K562 (cell line): ENCODE measurements around the gene KCNIP2. TPM values are rescaled to one million over a fixed set of nuclear protein-coding genes. Genes with fewer than 3 reads are reported as not detected.

ENCODE experiments used
- ATAC-seq: fragments of 200-7000 bp; cut with Tn5 transposase; 3 replicates; pipeline ENCODE4 v1.9.1; 2020; ENCODE audit warnings: moderate library complexity
- BruUV-seq: library from RNA; stranded (reverse); fragments of 400-500 nt; replicated peaks from 2 replicates; lab custom pipeline; 2021; lab: Mats Ljungman, UMichigan
- CTCF ChIA-PET: fragments of 300-600 bp; formaldehyde crosslinking; extraction: SDS; loops from one replicate; lab custom pipeline; 2021; ENCODE audit warnings: low intra/inter-chr PET ratio; lab: Yijun Ruan, JAX
- POLR2A ChIA-PET: fragments of 300-600, 350-650 bp; sonication (Branson Sonifier 250); formaldehyde crosslinking; extraction: SDS; loops from one replicate; lab custom pipeline; 2021; ENCODE audit warnings: antibody characterized with exemption, inconsistent platforms; lab: Yijun Ruan, JAX
- DNase-seq, 4 experiments: peaks; one replicate each; pipeline versions ENCODE4 v3.0.0 to v3.0.0-alpha.2; 2011 to 2018; ENCODE audit warnings: low spot score in 3 of 4, mixed read lengths in 3 of 4; ENCODE audit errors: extremely low read depth in 1 of 4
- FAIRE-seq: peaks from 2 replicates; lab custom pipeline; 2011; peaks lifted over from hg19 to GRCh38; lab: Jason Lieb, UNC
- H2AFZ ChIP-seq: 2 replicates; pipeline ENCODE4 v1.6.0; 2011; ENCODE audit warnings: low read depth, low read length, control low read depth, inconsistent platforms
- H3K27ac ChIP-seq: fragments of 200-600 bp; 3 replicates; pipeline ENCODE4 v1.8.0; 2011; ENCODE audit warnings: low read depth, mild to moderate bottlenecking, control low read depth, inconsistent platforms, low read length, moderate library complexity, mixed read lengths; ENCODE audit errors: extremely low read depth
- H3K27me3 ChIP-seq, 2 experiments: fragments of 300-600 bp in 1 of 2; 2 replicates in 1 of 2; 3 replicates in 1 of 2; pipeline versions ENCODE4 v1.6.0 to v1.8.0; 2011; ENCODE audit warnings: inconsistent platforms in 2 of 2, low read length in 2 of 2, mild to moderate bottlenecking in 1 of 2, mixed read lengths in 1 of 2, moderate library complexity in 1 of 2; ENCODE audit not compliant: control insufficient read depth in 2 of 2, insufficient read depth in 2 of 2
- H3K36me3 ChIP-seq: fragments of 300-600 bp; 3 replicates; pipeline ENCODE4 v1.8.0; 2011; ENCODE audit warnings: mild to moderate bottlenecking, low read length, inconsistent platforms; ENCODE audit not compliant: control insufficient read depth, insufficient read depth
- H3K4me1 ChIP-seq, 2 experiments: fragments of 200-600 bp in 1 of 2; replicated peaks in 1 of 2; 2 replicates in 1 of 2; 3 replicates in 1 of 2; pipeline versions ENCODE4 v1.5.1 to v1.8.0; 2011; ENCODE audit warnings: inconsistent platforms in 2 of 2, low read length in 2 of 2, mild to moderate bottlenecking in 1 of 2, mixed read lengths in 1 of 2, moderate library complexity in 1 of 2; ENCODE audit not compliant: control insufficient read depth in 2 of 2, insufficient read depth in 2 of 2
- H3K4me2 ChIP-seq: 2 replicates; pipeline ENCODE4 v1.6.1; 2011; ENCODE audit warnings: low read length, control low read depth, inconsistent platforms, mixed read lengths; ENCODE audit not compliant: insufficient read depth
- H3K4me3 ChIP-seq: fragments of 200-600 bp; sonication (generic), shearing (Covaris generic); 2 replicates; pipeline ENCODE4 v1.5.1; 2016; ENCODE audit warnings: control low read depth, inconsistent platforms
- H3K79me2 ChIP-seq: fragments of 200-600 bp; 3 replicates; pipeline ENCODE4 v1.8.0; 2011; ENCODE audit warnings: low read length, inconsistent platforms; ENCODE audit not compliant: control insufficient read depth, insufficient read depth
- H3K9ac ChIP-seq, 2 experiments: 2 replicates each; pipeline versions ENCODE4 v1.6.0 to v1.6.1; 2011; ENCODE audit warnings: low read depth in 2 of 2, low read length in 2 of 2, control low read depth in 1 of 2, inconsistent platforms in 1 of 2, mild to moderate bottlenecking in 1 of 2, mixed read lengths in 1 of 2; ENCODE audit not compliant: insufficient read depth in 1 of 2
- H3K9me1 ChIP-seq: one replicate; pipeline ENCODE4 v1.6.0; 2011; ENCODE audit warnings: inconsistent platforms, mild to moderate bottlenecking, low read length, moderate library complexity; ENCODE audit not compliant: control insufficient read depth, insufficient read depth
- H3K9me3 ChIP-seq: replicated peaks from 2 replicates; pipeline ENCODE4 v1.5.1; 2011; ENCODE audit warnings: low read depth, low read length, inconsistent platforms; ENCODE audit not compliant: control insufficient read depth, insufficient read depth
- H4K20me1 ChIP-seq: replicated peaks from 2 replicates; pipeline ENCODE4 v1.6.1; 2011; ENCODE audit warnings: low read length, inconsistent platforms, mixed read lengths; ENCODE audit not compliant: control insufficient read depth, insufficient read depth
- MTA1 ChIP-seq: fragments of 450-650 bp; IDR thresholded peaks from 2 replicates; pipeline ENCODE4 v1.6.1; 2017; ENCODE audit warnings: borderline replicate concordance
- SMAD3 ChIP-seq: fragments of 450-650 bp; formaldehyde crosslinking; conservative IDR thresholded peaks from 2 replicates; pipeline ENCODE4 v1.4.0; 2020; ENCODE audit warnings: mild to moderate bottlenecking
- ZKSCAN3 ChIP-seq: fragments of 250-450 bp; sonication (Bioruptor Pico); IDR thresholded peaks from 2 replicates; pipeline ENCODE4 v1.4.0; 2020
- ZNF583 ChIP-seq: fragments of 250-450 bp; sonication (Bioruptor Pico); IDR thresholded peaks from 2 replicates; pipeline ENCODE4 v1.4.0; 2020
- in situ Hi-C: fragments of 300-500 bp; cut with MboI; formaldehyde crosslinking; loops from 4 replicates; pipeline ENCODE4 v1.15.0; 2018; ENCODE audit warnings: inconsistent platforms, mixed read lengths
- intact Hi-C: fragments of 100-400 bp; cut with micrococcal nuclease; formaldehyde crosslinking; loops from 2 replicates; pipeline ENCODE4 v1.14.2; 2022
- polyA plus RNA-seq, 8 experiments: library from polyadenylated mRNA; depleted of rRNA in 4 of 8; stranded (reverse) in 5 of 8; unstranded in 3 of 8; fragments of >200 nt; fragmentation: Nextera tagmentation in 2 of 8; fragmentation: Illumina TruSeq in 1 of 8; extraction: Ambion mirVana in 2 of 8; extraction: Trizol in 1 of 8; gene quantifications; 2 replicates each; pipeline versions ENCODE4 v1.2.1 to v1.2.3, GENCODE V29; 2011 to 2014; ENCODE audit warnings: inconsistent platforms in 1 of 8, missing spikeins in 1 of 8
- total RNA-seq, 7 experiments: library from RNA; depleted of rRNA in 6 of 7; stranded (reverse); fragments of >200 nt in 6 of 7; fragmentation: Illumina TruSeq in 2 of 7; extraction: Trizol in 2 of 7; gene quantifications; 2 replicates each; pipeline versions ENCODE4 v1.2.1 to v1.2.3, GENCODE V29; 2011 to 2021; ENCODE audit warnings: low replicate concordance in 1 of 7
- TF ChIP-seq, protein P1 (sequence below): IDR thresholded peaks from 3 replicates; pipeline ENCODE4 v1.6.1; 2011; ENCODE audit warnings: borderline replicate concordance, mild to moderate bottlenecking, moderate library complexity; ENCODE audit not compliant: insufficient read length; ENCODE audit errors: extremely low read depth

The KCNIP2 gene
- total and polyA plus RNA-seq, 9 of the 15 experiments (the other 6 are each of a cell fraction or from before 2014, with no cell fraction given), result 2.5 to 7.6 (median 4.1) TPM

DNA sequence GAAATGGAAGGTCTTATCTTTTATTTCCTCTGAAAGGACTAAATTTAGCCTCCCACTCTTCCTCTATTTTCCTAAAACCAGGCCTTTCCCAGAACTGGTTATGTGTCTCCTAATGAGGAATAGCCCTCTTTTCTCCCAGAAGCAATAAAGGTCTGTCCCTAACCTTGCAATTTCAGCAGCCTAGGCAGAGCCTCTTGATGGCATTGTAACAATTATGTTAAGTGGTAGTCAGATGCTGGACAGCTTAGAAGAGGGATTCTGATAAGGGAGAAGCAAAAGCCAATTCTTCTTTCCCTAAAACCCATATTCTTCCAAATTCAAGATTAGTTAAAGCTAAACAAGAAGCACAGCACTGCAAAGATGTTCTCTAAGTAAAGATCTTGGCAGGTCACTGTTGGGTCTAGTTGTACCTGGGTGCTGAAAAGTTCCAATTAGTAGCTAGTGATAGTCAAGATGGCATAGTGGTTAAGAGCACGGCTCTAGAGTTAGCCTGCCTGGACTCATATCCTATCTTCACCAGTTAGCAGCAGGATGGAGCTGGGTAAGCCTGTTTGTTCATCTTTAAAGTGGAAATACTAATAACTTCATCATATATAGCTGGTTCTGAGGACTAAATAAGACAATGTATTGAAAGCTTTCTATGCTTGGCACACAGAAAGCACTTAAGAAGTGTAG lies 14.3 kb upstream of the KCNIP2 start (continued):
- TF ChIP-seq, protein P1, sequence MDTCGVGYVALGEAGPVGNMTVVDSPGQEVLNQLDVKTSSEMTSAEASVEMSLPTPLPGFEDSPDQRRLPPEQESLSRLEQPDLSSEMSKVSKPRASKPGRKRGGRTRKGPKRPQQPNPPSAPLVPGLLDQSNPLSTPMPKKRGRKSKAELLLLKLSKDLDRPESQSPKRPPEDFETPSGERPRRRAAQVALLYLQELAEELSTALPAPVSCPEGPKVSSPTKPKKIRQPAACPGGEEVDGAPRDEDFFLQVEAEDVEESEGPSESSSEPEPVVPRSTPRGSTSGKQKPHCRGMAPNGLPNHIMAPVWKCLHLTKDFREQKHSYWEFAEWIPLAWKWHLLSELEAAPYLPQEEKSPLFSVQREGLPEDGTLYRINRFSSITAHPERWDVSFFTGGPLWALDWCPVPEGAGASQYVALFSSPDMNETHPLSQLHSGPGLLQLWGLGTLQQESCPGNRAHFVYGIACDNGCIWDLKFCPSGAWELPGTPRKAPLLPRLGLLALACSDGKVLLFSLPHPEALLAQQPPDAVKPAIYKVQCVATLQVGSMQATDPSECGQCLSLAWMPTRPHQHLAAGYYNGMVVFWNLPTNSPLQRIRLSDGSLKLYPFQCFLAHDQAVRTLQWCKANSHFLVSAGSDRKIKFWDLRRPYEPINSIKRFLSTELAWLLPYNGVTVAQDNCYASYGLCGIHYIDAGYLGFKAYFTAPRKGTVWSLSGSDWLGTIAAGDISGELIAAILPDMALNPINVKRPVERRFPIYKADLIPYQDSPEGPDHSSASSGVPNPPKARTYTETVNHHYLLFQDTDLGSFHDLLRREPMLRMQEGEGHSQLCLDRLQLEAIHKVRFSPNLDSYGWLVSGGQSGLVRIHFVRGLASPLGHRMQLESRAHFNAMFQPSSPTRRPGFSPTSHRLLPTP, result no peak
- TF ChIP-seq ZNF583 (CRISPR knock-in tag), result no peak

GRCh38 chr10:101856626-101857025 lies 13.0 kb upstream of the KCNIP2 start:
- ATAC-seq (no peak), FAIRE-seq (no peak)
- no peaks in the 10 kb centered on the region for H3K27me3 ChIP-seq
- H3K4me1 ChIP-seq, result no peaks in the 10 kb centered on the region
- H3K9ac ChIP-seq, result no peak overlapping the region
- no TSS peak for BruUV-seq
- H3K27ac ChIP-seq, result no peak overlapping the region
- no peak overlapping the region for H3K4me3 ChIP-seq
- H3K9me3 ChIP-seq, result no peaks in the 10 kb centered on the region
- H3K4me2 ChIP-seq, result no peak overlapping the region
- in situ Hi-C loops (no loop called here), intact Hi-C loops (no loop called here)
- H3K79me2 ChIP-seq, result no peaks in the 10 kb centered on the region
- no peaks in the 10 kb centered on the region for H3K36me3 ChIP-seq
- POLR2A ChIA-PET, result no interaction called here
- no peaks in the 10 kb centered on the region for H3K9me1 ChIP-seq
- TF ChIP-seq SMAD3 (CRISPR knock-in tag) (no peak), ZKSCAN3 (CRISPR knock-in tag) (no peak), MTA1 (no peak)
- TF ChIP-seq, all 486 proteins: peak for 0
- CTCF ChIA-PET, result no interaction called here
- Histone ChIP-seq H2AFZ (no peak overlapping the region), H4K20me1 (no peaks in the 10 kb centered on the region)
- no peak for DNase-seq
